Epidermal melanocyte (primary cell): ENCODE results near the gene RBM17.
A peak's percentile ranks its signal among the peaks of the same experiment; 100 is the strongest.
"Not testable (repeated sequence)": the region's sequence is repeated elsewhere in the genome, so short reads cannot be mapped to it uniquely, and the experiment has no call there.

ENCODE experiments used
- DNase-seq: peaks from one replicate; pipeline ENCODE4 v3.0.0; 2011; ENCODE audit warnings: low spot score; ENCODE audit not compliant: insufficient read length

Gene RBM17

GRCh38 chr10:6079044-6079443 is 9.8 kb upstream of the RBM17 start:
- DNase-seq = no peak

DNA sequence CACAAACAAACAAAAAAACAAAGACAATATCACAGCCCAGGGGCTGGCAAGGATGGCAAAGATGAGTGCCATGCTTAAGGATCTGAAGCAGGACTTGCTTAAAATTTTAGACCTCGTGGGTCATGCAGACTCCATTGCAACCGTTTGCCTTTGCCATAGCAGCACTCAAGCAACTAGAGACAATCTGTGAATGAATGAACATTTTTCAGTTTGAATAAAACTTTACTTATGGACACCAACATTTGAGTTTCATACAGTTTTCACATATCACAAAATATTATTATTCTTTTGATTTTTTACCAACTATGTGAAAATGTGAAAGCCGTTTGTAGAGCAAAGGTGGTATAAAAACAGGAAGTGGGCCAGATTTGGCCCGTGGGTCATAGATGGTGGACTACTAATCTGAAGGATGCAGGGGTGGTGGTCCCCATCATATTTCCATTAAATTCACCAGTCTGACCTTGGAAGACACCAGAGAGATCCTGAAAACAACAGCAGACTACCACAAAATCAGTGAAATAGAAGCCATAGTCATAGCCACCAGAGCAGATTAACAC is 8.3 kb upstream of the RBM17 start:
- DNase-seq = no peak

- DNase-seq = no peak
Observed at GRCh38 chr10:6082496-6083395, 6.1 kb upstream of the RBM17 start.

- no peak for DNase-seq
Observed at GRCh38 chr10:6083523-6084475, 5.0 kb upstream of the RBM17 start.

DNA sequence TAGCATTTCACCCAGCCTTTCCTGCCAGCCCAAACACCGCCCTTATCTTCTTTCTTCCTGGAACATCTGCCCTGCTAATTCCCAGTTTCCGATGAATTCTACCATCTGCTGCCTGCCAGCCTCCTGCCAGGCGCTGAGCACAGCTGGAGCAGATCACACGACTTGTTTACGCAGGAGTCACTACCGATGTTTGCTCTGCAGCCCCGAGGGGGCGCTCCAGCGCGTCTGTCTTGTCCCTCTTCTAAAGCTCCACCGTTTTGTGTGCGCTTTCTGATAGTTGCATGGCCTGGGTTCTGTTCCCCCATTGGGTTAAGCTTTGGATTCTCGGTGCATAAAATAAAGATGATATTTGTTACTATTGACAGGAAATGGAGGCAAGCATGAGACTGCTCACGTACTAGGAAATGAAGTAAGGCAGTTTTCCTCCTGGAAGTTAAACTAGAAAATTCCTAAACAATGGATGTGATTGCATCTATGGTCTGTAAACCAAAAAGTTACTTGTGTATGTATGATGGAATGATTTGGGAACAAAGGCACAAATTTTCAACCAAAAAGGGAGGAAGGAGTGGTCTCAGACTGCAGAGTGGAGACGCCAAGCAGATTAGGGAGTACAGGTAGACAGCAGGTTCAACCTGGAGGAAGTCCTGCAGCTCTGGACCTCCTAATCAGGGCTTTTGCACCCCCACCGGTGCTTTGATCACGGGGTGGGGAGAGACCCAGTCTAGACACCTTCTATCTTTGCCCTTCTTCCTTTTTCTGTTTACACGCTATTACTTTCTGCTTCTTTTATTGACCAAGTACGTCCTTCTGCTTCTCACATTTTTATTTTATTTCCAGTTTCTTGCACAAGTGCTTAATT is 2.2 kb upstream of the RBM17 start:
- DNase-seq = peak; percentile 47

DNA sequence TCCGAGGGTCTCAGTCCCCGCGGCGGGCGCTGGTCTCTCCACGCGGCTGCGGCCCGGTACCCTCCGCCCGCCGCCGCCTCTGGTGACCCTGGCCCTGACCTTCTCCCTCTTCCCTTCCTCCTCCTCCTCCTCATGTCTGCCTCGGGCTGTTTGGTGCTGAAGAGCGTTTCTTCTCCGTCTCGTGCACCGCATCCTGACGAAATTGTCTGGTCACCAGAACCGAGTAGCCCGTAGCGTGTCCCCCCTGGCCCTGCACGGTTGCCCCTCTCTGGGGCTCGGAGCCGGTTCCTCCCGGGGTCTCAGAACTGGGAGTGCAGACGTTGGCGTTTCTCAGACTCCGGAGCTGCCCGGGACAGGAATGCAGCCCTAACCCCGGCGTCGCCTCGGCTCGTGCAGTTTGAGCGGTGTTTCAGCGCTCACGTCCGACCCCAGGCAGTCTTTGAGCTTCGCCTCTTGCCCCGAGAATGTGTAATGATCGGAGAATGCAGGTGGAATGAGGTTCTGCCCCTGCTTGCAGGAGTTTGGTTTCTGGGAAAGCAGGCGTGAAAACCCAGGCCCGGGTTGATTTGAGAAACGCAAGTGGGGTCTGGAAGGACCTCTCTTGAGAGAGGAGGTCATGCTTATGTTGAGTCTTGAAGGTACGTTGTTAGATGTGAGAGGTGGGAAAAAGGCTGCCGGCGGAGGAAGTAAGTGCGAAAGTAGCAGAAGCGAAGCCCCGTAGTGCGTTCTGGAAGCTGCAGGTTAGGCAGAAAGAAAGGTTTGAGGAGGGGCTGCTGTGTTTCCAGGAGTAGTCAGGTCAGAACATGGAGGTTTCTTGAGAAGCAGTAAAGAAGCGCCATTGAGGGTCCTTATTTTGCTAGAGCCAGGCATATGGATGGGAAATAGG is 743 bp downstream of the RBM17 start:
- DNase-seq = no peak

- no peak for DNase-seq
Observed at GRCh38 chr10:6091630-6092029, 2.8 kb downstream of the RBM17 start.

DNA sequence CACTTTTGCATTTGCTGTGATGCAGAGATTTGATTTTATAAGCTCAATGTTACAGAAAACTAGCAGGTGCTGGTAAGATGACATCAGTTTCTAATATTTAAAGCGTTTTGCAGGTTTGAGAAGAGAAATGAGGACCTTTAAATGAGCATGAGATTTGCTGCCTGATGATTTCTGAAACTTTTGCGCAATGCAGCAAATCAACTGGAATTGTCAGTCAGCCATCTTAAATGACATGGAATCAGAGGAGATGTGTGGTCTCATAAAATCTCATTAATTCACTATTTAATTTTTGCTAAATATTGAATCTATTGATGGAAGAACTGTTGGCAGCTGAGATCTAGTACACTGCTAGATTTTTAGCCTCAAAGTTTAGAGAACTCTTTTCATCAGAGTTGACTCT is 3.9 kb downstream of the RBM17 start:
- no peak for DNase-seq

DNA sequence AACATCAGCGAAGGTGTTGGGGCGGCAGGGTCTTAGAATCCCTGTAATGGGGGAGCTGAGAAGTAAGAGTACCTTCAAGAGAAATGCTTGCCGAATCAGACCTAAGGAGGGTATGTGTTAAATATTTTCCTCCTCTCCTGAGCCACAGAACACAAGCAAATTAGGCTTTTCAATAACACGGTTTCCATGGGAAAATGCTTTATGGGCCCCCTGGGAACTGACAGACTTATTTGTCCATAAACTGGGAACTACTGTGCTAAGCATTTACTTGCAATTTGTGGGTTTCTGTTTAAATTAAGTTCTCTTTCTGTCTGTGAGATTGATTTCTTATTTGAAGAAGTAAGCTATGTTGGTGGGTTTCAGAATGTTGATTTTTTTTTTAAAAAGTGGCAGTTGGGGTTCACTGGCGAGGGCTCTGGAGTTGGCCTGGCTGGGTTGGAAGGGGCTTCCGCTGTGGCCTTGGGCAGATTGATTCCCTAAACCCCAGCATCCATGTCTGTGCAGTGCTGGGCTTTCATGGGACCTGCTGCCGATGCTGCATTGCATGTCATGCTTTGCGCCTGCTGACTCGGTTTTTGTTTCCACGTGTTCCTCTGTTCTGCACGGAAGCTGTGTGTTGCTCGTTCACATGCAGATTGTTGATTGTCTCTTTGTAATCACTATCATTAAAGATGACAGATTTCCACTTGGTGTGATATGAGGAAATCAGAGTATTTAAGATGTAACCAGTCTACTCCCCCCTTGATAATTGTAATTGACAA is 7.2 kb downstream of the RBM17 start:
- DNase-seq = no peak

DNA sequence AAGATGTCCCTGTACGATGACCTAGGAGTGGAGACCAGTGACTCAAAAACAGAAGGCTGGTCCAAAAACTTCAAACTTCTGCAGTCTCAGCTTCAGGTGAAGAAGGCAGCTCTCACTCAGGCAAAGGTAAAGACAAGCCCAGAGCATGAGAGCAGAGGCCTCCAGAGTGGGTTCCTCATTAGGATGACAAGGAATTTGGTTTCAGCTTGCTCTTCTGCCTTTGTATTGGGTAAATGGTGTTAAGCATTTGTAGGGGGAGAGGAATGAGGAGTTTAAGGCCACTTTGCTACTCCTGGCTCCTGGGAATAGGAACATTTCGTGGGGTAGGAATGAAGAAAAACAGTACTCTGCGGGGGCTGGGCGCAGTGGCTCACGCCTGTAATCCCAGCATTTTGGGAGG is 8.2 kb downstream of the RBM17 start:
- DNase-seq = no peak

DNA sequence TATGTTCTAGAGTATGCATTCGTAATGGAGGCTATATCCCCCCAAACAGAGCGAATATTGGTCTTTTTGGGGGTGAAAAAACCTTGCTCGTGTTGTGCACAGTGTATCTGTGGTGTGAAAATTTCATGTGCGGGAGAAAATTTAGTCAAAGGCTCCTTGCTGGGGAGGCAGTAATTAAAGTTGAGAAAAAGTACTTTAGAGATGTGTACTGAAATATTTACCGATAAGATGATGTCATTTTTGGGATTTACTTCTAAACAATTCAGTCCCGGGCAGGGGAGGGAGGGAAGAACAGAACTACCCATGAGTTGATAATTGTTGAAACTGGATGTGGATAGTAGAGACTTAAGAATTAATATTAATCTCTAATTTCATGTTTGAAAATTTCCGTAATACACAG is 9.3 kb downstream of the RBM17 start:
- DNase-seq = no peak

DNA sequence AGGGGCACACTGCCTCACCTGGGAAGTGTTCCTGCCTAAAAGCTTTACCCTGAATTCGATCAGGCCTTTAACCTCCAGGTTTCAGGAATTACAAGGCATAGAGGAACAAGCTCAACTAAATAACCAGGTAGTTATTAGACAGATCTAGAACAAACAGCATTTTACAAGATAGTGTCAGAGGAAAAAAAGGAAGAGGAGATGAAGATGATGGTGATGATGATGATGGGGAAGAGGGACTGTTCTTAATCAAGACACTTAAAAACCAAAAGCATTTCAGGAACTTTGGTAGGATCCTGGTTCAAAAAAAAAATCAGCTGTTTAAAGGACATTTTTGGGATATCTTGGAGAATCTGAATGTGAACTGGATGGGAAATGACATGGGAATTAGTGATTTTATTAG is 11.5 kb downstream of the RBM17 start:
- DNase-seq = no peak

DNA sequence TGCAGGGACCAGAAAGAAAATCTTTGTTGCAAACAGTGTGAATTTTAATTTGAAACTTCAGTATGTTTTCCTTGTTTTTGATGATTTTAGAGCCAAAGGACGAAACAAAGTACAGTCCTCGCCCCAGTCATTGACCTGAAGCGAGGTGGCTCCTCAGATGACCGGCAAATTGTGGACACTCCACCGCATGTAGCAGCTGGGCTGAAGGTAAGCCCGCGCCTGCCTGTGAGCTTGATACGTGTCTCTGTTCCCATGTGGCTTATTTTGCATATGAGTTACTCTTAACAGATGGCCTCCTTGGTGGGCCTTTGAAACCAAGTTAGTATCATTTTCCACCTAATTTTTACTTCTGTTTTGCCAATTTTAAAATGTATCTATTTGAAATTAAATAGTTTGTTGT is 12.3 kb downstream of the RBM17 start:
- DNase-seq = no peak

DNA sequence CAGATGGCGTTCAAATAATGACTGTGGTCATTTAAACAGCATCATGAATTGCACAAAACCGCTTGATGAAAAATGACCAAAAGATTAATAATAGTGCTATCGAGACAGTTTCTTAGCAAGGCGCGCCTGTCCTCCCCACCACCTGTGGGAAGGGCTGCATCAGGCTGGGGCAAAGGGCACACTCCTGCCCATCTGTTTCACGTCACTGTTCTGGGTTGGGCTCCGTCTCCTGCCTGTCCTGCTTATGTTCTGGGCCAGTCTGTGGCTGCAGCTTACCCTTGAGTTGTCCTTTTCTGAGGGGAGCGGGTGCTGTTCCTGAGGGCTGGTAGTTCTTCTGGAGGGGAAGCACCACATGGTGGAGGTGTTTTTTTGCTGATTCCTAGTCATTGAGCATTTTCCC is 13.3 kb downstream of the RBM17 start:
- DNase-seq = no peak

GRCh38 chr10:6103591-6103990 is 14.8 kb downstream of the RBM17 start:
- no peak for DNase-seq

GRCh38 chr10:6107616-6108015 is 18.8 kb downstream of the RBM17 start:
- DNase-seq = not testable (repeated sequence)

DNA sequence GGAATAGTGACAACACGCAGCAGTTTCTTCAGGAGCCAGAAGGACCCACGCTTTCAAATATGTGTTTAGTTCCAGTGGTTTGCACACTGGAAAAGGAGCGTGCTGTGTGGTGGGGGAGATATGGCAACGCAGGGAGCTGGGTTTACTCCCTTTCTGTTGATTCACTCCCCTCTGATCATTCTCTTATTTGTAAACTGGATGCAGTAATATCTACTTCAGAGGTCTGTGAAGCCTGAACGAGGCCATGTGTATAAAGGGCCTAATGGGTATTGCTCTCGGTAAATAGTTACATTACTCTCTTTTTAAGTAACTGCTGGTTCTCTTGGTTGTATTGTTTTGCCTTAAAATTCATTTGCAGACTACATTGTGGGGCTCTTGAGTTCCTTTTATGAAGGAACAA is 19.2 kb downstream of the RBM17 start:
- DNase-seq = no peak

DNA sequence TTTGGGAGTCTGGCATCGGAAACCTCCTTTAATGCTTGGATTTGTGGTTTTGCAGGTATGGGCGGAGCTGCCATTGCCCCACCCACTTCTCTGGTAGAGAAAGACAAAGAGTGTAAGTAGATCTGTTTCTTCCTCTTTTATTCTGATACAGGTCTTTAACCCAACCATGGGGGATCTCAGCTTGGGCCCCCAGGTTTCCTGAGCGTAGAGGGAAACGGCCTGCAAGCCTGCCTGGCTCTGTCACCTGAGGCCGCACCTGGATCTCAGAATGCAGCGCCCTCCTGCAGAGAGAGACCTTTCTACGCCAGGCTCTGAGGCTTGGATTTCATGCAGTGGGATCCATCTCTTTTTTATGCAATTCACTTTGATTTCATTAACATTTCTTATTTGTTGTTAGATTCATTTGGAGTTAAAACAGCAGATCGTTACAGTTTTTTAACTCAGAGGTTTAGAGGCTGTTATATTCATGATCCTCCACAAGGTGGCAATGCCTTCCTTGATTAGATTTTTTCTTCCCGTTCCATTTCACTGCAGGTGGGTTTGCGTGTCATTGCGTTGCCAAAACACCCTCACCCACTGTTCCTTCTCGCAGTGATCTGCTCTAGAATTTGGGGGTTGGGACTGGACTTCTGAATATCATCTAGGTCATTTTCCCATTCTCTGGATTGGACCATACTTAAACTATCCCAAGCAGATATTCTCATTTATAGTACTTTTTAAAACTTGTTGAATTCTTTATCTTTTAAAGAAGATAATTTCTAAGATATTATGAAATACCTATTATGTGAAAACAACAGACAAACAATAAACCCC is 20.0 kb downstream of the RBM17 start:
- DNase-seq = no peak

DNA sequence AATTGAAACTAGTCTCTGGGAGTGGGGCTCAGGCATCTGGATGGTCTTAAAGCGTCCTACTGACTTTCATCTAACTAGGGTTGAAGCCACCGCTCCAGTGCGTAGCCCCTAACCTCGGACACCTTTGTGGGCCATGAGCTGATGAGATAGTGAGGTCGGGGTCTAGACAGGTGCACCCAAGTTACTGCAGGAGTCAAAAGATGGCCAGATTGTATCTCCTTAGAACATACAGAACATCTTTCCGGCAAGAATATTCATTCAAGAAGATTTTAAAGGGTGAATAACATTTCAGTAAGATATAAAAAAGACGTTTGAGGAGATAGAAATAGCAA is 20.6 kb downstream of the RBM17 start:
- no peak for DNase-seq
